ENCODE results near the gene KLHL30.

KLHL30 gene

GRCh38 chr2:238183821-238184220 lies 45.4 kb downstream of the KLHL30 start:
- no peak for DNase-seq (ENCODE audit: low spot score)

- DNase-seq (ENCODE audit: low spot score), result peak; percentile 59
Measured at GRCh38 chr2:238187618-238188548, 49.4 kb downstream of the KLHL30 start.

DNA sequence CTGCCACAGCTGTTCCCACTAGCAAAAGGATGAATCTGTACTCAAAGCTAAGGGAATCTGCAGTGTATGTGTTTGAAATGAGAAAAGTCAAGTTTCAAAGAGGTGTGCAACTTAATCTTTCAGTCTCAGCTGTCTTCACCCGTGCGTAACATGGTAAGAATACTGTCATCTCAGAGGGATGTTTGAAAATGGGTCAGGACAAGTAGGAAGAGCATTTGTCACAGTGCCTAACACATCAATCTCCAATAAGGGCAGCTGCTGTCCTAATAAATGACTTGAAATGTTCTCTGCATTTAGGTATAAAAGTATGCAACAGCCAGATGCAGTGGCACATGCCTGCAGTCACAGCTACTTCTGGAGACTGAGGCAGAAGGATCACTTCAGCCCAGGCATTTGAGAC lies 52.0 kb downstream of the KLHL30 start:
- peak; percentile 58 for DNase-seq (ENCODE audit: low spot score)
